Epithelial cell of prostate (primary cell): ENCODE results near the gene NR4A2.
"Not testable (repeated sequence)": the region's sequence is repeated elsewhere in the genome, so short reads cannot be mapped to it uniquely, and the experiment has no call there.

ENCODE experiments used
- DNase-seq: peaks from one replicate; pipeline ENCODE4 v3.0.0-alpha.2; 2011; ENCODE audit warnings: low read depth, low spot score
- H3K27ac ChIP-seq: fragments of 450-650 bp; 2 replicates; pipeline ENCODE4 v1.5.1; 2017; ENCODE audit warnings: mild to moderate bottlenecking

NR4A2 gene

DNA sequence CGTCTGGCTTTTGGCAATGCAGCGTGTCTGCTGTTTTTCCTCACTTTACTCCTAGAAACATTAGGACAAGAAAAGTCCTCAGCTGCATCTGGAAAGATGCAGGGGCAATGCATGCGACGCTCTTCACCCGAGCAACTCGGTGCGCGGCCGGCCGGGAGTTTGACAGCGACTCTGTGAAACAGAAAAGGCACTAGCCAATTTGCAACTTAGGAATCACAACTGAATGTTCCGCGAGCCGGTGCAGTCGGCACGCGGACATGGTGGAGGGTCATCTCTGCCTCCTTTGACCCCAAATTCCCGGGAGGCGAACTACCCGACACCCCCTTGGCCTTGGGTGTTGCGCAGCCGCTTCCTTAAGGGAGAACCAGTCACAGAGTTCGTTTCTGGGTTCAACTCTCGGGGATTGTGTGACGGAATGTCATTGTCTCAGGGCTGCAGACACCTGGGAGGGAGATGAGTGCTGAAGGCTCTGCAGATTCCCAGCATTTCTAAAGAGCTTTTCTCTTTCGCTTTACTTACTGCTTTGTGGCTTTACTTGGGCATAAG, 9.8 kb downstream of the NR4A2 start:
- DNase-seq = no peak
- no peak overlapping the region for H3K27ac ChIP-seq

- DNase-seq = no peak
- no peak overlapping the region for H3K27ac ChIP-seq
These were observed 10.4 kb downstream of the NR4A2 start for GRCh38 chr2:156322051-156322685.

GRCh38 chr2:156321243-156321904, 11.1 kb downstream of the NR4A2 start:
- no peak overlapping the region for H3K27ac ChIP-seq
- no peak for DNase-seq

DNA sequence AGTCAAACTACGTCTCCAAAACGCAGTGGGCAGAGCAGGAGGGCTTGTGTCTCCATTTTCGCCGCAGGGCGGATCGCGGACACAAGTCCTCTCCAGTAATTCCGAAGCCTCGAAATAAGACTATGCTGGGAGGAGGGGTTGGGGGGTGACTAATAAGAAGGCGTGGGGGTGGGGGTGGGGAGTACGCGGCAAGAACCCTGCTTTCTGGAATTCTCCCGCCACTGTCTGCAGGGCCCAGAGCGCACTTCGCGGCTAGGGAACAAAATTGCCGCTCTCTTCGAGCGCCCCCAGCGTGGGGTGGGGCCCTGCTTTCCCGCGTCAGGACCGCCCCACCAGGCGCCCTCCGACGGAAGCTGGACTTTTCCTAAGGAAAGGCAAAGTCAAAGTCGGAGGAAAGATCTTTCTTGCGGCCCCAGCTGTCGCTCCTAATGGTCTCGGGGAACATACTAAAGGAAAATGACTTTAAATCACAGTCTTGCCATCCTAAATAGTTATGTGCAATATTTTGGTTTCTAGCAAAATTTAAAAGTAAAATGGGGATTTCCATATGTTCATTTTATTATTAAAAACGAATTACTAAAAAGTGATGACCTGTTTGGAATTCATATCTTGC, 11.9 kb downstream of the NR4A2 start:
- DNase-seq = no peak

DNA sequence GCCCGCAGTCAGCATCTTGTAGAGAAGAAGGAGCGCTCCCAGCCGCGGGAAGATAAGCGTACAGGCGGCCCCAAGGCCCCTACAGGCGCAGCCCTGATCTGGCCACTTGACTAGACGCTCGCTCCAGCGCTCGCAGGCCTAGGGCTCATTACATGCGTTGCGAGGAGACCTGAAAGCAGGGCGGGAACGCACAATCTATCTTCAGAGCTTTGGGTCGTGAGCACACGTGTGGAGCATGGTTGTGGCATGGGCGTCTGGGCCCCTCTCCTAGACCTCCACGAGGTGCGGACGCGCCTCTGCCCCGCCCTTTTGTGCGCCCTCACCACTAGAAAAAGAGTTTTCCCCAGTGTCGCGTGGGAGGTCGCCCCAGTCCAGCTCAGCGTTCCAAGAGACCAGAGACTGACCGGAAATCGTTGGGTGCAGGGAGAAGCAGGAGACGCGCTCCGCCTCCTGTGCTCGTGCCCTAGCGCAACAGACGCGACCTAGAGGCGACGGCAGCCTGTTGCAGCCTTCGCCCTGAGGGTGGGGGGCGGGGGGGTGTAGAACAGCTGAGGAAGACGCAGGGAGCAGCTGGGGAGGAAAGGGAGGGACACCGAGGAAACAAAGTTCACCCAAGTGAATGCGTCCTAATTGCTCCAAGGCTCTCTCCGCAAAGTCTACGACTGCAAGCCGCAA, 12.6 kb downstream of the NR4A2 start:
- H3K27ac ChIP-seq = no peak overlapping the region
- no peak for DNase-seq

More for the DNA sequence above, 11.9 kb downstream of the NR4A2 start:
- no peak overlapping the region for H3K27ac ChIP-seq

GRCh38 chr2:156317631-156318030, 14.9 kb downstream of the NR4A2 start:
- DNase-seq = no peak

GRCh38 chr2:156311976-156312375, 20.5 kb downstream of the NR4A2 start:
- no peak overlapping the region for H3K27ac ChIP-seq
- DNase-seq = no peak

More at GRCh38 chr2:156317631-156318030, 14.9 kb downstream of the NR4A2 start:
- no peak overlapping the region for H3K27ac ChIP-seq

DNA sequence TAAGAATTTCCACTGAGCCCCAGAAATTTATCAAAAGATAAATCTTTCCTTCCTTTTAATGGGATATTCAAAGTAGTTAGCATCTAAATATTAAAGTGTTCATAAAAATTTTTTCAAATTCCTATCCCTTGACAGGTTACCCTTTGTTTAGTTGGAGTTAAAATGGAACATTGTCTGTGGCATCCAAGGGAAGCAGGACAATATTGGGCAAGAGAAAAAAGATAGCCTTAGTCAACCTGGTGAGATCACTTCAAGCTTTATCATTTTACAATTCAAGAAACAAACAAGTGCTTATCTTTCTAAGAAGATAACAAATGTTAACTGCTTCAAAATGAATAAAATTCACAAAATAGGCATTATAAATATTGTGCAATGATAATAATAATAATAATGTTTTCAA, 21.7 kb downstream of the NR4A2 start:
- no peak overlapping the region for H3K27ac ChIP-seq
- DNase-seq = no peak

DNA sequence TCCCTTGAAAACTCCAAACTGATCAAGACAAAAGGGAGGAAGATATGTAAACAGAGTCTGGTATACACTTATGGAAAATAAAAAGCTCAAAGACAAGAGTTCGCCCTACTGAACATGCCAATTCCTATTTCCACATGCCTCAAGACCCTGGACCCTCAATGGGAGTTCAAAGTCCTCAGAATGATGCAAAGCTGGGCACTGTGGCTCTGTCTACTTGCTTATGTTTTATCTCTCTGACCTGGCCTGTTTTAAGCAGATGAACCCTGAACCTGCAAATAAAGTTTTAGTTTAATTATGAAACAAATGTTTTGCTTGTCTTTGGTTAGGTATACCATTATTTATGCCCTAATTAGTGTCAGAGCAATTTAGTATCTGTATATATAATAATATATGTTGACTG, 22.6 kb downstream of the NR4A2 start:
- DNase-seq = no peak
- no peak overlapping the region for H3K27ac ChIP-seq

DNA sequence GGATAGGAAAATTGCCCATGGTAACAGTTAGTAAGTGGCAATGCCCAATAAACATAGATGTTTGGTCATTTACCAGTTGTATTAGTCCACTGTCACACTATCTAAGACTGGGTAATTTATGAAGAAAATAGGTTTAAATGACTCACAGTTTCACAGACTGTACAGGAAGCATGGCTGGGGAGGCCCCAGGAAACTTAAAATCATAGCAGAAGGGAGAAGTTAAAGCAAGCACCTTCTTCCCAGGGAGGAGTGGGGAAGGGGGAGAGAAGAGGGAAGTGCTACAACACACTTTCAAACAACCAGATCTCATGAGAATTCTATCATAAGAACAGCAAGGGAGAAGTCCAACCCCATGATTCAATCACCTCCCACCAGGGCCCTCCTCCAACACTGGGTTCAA, 23.4 kb downstream of the NR4A2 start:
- no peak overlapping the region for H3K27ac ChIP-seq
- DNase-seq = no peak

DNA sequence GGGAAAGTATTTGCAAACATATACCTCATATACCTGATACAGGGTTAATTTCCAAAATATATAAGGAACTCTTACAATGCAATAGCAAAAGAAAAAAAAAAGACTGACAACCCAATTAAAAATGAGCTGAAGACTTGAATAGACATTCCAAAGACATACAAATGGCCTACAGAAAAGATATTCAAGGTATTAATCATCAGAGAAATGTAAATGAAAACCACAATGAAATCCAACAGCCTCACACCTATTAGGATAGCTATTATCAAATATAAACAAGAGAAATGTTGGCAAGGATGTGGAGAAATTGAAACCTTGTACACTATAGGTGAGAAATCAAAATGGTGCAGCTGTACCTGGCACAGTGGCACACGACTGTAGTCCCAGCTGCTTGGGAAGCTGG, 25.7 kb downstream of the NR4A2 start:
- no peak overlapping the region for H3K27ac ChIP-seq
- DNase-seq = no peak

DNA sequence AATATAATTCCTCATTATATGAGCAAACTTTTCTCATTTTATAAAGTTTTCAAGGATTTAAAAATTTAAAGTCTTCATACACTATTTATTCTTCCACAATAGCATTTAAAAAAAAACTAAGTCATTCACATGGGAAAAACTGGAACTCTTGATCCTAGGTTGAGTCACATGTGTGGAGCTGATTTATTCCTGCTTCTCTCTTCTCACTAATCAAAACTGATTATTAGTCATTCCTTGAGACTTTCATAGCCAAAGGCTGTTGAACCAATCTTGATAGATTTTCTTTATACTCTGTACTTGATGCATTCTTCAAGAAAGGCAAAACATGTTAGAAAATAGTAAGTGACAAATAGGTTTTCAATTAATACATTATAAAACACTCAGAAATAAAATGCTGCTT, 27.4 kb downstream of the NR4A2 start:
- no peak for DNase-seq

DNA sequence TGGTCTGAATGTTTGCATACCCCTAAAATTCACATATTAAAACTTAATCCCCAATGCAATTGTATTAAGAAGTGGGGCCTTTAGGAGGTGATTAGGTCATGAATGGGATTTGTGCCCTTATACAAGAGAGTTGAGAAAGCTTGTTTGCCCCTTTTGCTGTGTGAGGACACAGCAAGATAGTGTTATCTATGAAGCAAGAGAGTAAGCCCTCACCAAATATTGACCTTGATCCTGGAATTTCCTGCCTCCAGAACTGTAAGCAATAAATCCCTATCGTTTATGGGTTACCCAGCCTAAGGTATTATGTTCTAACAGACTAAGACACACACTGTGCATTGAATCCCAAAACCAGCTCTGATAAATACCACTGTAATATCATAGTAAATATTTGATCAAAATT, 32.2 kb downstream of the NR4A2 start:
- DNase-seq = no peak
- H3K27ac ChIP-seq = no peak overlapping the region

More for the DNA sequence above, 27.4 kb downstream of the NR4A2 start:
- H3K27ac ChIP-seq = no peak overlapping the region

DNA sequence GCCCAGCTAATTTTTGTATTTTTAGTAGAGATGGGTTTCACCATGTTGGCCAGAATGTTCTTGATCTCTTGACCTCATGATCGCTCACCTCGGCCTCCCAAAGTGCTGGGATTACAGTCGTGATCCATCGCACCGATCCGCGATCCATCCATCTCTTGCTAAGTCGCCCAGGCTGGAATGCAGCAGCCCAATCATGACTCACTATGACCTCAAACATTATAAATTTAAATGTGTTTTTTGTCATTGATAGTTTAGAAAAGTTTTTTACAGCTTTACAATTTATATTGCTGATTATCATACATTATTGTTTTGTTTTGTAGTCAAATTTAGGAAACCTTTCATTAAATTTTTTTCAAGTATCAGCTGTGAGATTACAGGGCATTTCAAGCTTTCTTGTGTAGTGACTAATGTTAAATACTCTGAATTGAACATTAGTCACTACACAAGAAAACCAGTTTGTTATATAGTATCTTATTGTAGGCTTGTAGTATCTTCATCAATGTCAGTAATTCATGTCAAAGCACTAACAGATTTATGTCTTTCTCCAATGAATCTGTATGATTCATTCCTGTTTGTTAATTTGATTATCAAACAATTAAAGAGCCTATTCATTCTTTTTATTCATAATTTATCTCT, 37.5 kb downstream of the NR4A2 start:
- DNase-seq = no peak
- H3K27ac ChIP-seq = peak overlapping the region; percentile 36

- DNase-seq, H3K27ac ChIP-seq: not testable (repeated sequence)
These were observed 39.1 kb downstream of the NR4A2 start for GRCh38 chr2:156293382-156293781.

DNA sequence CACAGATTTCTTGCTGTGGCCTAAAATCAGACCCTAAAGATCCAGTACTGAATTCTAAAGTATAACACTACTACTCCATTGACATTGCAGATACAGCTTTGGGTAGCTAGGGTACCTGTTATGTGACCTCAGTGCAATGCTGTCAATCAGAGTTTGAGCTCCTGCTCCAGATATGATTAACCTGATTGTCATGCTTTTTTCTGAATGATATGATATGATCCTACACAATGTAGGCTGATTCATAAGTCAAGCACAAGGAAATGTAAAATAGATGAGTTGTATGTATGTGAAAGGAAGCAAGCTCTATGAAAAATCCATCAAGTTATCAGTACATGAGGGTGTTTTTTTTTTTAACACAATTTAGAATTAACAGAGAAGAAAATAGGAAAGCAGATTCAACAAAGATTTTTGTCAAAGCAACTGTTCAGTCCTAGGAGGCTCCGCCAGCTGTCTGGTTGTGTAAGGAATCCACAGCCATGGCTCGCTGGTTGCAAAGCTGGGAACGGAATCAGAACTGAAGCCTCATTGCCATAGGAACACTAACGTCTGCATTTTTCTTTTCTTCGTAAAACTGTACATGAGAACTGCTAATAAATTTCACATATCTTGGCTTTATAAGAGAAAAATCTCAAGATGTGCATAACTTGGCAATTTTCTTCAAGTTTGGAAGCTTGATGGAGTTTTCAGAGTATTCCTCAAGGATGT, 52.9 kb downstream of the NR4A2 start:
- no peak overlapping the region for H3K27ac ChIP-seq
- DNase-seq = peak; percentile 5
